Stimulated activated CD4-positive, alpha-beta T cell treated with anti-CD3 and anti-CD28 coated beads, Interleukin-12 subunit alpha, Interleukin-12 subunit beta, amount 100 ng/mL, for 4 hours (primary cell): ENCODE results near the gene FARS2.

Experiments used
- DNase-seq: peaks from one replicate; pipeline ENCODE4 v3.0.0-alpha.2; 2020

Gene FARS2

GRCh38 chr6:5595184-5595583 is 333.9 kb downstream of the FARS2 start:
- no peak for DNase-seq

- DNase-seq, result no peak
Observed at GRCh38 chr6:5597413-5597812, 336.1 kb downstream of the FARS2 start.

- DNase-seq, result no peak
Observed at GRCh38 chr6:5598123-5598522, 336.8 kb downstream of the FARS2 start.

- no peak for DNase-seq
Observed at GRCh38 chr6:5599127-5599526, 337.8 kb downstream of the FARS2 start.

- DNase-seq, result no peak
Observed at GRCh38 chr6:5605937-5606336, 344.6 kb downstream of the FARS2 start.

- no peak for DNase-seq
Observed at GRCh38 chr6:5606546-5606945, 345.2 kb downstream of the FARS2 start.

GRCh38 chr6:5610640-5611039 is 349.3 kb downstream of the FARS2 start:
- no peak for DNase-seq

GRCh38 chr6:5617179-5617578 is 355.9 kb downstream of the FARS2 start:
- no peak for DNase-seq

- peak; percentile 16 for DNase-seq
Observed at GRCh38 chr6:5619249-5619648, 357.9 kb downstream of the FARS2 start.

- no peak for DNase-seq
Observed at GRCh38 chr6:5622276-5623005, 361.1 kb downstream of the FARS2 start.

GRCh38 chr6:5623769-5624168 is 362.5 kb downstream of the FARS2 start:
- DNase-seq, result no peak

- DNase-seq, result no peak
Observed at GRCh38 chr6:5624256-5624655, 362.9 kb downstream of the FARS2 start.

- DNase-seq, result no peak
Observed at GRCh38 chr6:5626727-5627426, 365.6 kb downstream of the FARS2 start.

GRCh38 chr6:5630636-5631035 is 369.3 kb downstream of the FARS2 start:
- no peak for DNase-seq

- no peak for DNase-seq
Observed at GRCh38 chr6:5632348-5632935, 371.1 kb downstream of the FARS2 start.

- no peak for DNase-seq
Observed at GRCh38 chr6:5634525-5634924, 373.2 kb downstream of the FARS2 start.

GRCh38 chr6:5636210-5637030 is 375.1 kb downstream of the FARS2 start:
- no peak for DNase-seq

- no peak for DNase-seq
Observed at GRCh38 chr6:5637714-5638113, 376.4 kb downstream of the FARS2 start.

GRCh38 chr6:5638666-5639065 is 377.4 kb downstream of the FARS2 start:
- no peak for DNase-seq

GRCh38 chr6:5639193-5639592 is 377.9 kb downstream of the FARS2 start:
- no peak for DNase-seq

- no peak for DNase-seq
Observed at GRCh38 chr6:5640614-5641013, 379.3 kb downstream of the FARS2 start.

- no peak for DNase-seq
Observed at GRCh38 chr6:5644523-5645185, 383.3 kb downstream of the FARS2 start.
